ENCODE results near the gene SPRN. TPM values are rescaled to one million over a fixed set of nuclear protein-coding genes. Genes with fewer than 3 reads are reported as not detected.
"Not testable (repeated sequence)": the region's sequence is repeated elsewhere in the genome, so short reads cannot be mapped to it uniquely, and the experiment has no call there.

SPRN gene
- total RNA-seq, 1 donor from 2014 or later: 2.0 TPM

DNA sequence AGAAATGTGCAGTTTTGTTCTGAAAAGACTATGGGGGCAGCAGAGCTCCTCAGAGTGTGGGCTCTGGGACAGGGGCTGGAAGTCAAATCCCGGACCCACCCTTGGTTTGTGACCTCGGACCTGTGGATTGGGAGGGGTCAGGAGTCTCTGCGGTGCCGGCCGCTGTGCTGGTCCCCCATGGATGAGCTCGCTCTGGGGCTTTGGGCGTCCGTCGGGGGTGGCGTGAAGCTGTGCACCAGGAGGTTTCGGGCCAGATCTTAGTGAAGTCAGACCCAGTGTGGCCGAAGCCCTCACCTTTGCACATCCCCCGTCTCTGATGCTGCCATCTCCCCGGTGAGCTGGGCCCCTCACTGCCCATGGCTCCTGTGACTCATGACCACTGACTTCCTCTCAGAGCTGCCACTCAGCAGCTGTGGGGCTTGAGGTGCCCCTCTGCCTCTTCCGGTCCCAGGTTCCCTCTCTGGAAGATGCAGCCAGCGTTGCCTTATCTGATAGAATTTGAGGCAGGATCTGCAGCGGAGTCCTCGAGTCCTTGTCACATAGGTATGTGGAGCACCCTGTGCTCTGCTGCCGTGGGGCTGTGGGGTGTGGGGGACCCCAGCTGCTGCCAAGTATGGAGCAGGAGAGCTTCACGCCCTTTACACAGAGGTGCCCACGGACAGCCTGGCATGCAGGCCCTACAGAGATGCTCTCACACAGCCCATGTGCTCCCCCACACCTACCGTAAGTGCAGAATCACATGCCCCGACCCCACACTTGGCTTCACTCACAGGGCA lies 18.0 kb upstream of the SPRN start:
- TF ChIP-seq, protein P1, sequence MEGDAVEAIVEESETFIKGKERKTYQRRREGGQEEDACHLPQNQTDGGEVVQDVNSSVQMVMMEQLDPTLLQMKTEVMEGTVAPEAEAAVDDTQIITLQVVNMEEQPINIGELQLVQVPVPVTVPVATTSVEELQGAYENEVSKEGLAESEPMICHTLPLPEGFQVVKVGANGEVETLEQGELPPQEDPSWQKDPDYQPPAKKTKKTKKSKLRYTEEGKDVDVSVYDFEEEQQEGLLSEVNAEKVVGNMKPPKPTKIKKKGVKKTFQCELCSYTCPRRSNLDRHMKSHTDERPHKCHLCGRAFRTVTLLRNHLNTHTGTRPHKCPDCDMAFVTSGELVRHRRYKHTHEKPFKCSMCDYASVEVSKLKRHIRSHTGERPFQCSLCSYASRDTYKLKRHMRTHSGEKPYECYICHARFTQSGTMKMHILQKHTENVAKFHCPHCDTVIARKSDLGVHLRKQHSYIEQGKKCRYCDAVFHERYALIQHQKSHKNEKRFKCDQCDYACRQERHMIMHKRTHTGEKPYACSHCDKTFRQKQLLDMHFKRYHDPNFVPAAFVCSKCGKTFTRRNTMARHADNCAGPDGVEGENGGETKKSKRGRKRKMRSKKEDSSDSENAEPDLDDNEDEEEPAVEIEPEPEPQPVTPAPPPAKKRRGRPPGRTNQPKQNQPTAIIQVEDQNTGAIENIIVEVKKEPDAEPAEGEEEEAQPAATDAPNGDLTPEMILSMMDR (IDR thresholded peaks at IDR 0.05; ENCODE audit: partially characterized antibody, unreplicated experiment): no peak
- Mint-ChIP-seq H3K4me3 (ENCODE audit: unreplicated experiment) (no peak overlapping the region), H3K36me3 (ENCODE audit: unreplicated experiment) (peaks cover 9% of the 10 kb centered on the region), H3K9me3 (ENCODE audit: unreplicated experiment) (peaks cover 19% of the 10 kb centered on the region), H3K27ac (ENCODE audit: unreplicated experiment) (no peak overlapping the region), H3K4me1 (ENCODE audit: low read depth, unreplicated experiment) (no peaks in the 10 kb centered on the region), H3K27me3 (ENCODE audit: unreplicated experiment) (peaks cover 8% of the 10 kb centered on the region)
- DNase-seq: no peak

DNA sequence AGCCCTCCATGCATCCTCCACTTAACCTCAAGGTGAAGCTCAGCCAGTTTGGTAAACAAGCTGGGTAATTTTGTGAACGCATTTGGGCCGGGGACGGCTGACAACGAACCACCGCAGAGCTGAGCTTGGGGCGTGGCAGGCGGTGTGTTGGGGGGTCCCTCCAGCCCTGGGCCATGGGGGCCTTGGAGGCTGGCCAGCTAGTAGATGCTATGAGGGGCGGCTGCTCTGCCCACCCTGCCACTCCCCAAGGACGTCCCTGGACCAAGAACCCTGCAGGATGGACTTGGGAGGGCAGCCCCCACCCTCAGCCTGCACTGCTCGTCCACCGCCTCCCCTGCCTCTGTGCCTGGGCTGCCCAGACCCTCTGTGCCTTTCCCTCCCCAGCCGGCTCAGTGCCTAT lies 17.4 kb upstream of the SPRN start:
- H3K27me3 Mint-ChIP-seq (ENCODE audit: unreplicated experiment): peaks cover 8% of the 10 kb centered on the region
- H3K9me3 Mint-ChIP-seq (ENCODE audit: unreplicated experiment): peaks cover 15% of the 10 kb centered on the region
- H3K4me1 Mint-ChIP-seq (ENCODE audit: low read depth, unreplicated experiment): no peaks in the 10 kb centered on the region
- H3K36me3 Mint-ChIP-seq (ENCODE audit: unreplicated experiment): peaks cover 4% of the 10 kb centered on the region
- H3K4me3 Mint-ChIP-seq (ENCODE audit: unreplicated experiment): no peak overlapping the region
- TF ChIP-seq, protein P1 (IDR thresholded peaks at IDR 0.05; ENCODE audit: partially characterized antibody, unreplicated experiment): no peak
- H3K27ac Mint-ChIP-seq (ENCODE audit: unreplicated experiment): no peak overlapping the region
- no peak for DNase-seq

DNA sequence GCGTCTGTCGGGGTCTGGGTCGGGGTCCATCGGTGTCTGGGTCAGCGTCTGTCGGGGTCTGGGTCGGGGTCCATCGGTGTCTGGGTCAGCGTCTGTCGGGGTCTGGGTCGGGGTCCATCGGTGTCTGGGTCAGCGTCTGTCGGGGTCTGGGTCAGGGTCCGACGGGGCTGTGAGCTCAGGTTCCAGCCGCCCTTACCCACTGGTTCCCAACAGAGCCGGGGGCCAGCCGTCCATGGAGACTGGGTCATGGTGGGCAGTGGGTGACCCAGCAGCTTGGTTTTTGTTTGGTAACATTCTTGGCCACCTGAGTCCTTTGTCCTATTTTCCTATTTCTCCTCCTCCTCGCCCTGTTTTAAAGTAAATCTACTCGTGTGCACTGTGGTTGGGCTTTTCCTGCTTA lies 16.9 kb upstream of the SPRN start:
- peaks cover 13% of the 10 kb centered on the region for H3K9me3 Mint-ChIP-seq (ENCODE audit: unreplicated experiment)
- H3K27ac Mint-ChIP-seq (ENCODE audit: unreplicated experiment); H3K4me1 Mint-ChIP-seq (ENCODE audit: low read depth, unreplicated experiment); H3K4me3 Mint-ChIP-seq (ENCODE audit: unreplicated experiment); H3K27me3 Mint-ChIP-seq (ENCODE audit: unreplicated experiment); H3K36me3 Mint-ChIP-seq (ENCODE audit: unreplicated experiment): not testable (repeated sequence)
- peak; percentile 9 for DNase-seq

DNA sequence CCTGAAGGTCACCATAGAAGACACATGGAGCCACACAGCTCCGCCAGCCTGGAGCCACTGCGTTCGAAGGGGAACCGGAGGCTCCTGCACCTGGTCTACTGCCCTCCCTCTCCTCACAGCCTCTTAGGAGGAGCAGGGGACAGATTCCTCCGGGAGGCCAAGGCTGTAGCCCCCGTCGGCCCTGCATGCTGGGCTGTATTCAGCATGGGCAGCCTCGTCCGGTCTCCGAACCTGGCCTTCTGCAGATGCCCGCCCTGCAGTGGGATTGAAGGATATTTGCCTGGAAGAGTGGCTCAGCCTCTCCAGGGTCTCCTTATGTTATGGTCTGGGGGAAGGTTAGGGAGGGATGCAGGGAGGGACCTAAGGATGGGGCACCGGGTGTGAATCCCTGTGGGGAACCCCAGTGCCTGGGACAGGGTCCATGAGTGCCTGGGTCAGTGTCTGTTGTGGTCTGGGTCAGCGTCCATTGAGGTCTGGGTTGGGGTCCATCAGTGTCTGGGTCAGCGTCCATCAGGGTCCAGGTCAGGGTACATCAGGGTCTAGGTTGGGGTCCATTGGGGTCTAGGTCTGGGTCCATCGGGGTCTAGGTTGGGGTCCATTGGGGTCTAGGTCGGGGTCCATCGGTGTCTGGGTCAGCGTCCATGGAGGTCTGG lies 16.3 kb upstream of the SPRN start:
- H3K36me3 Mint-ChIP-seq (ENCODE audit: unreplicated experiment): no peaks in the 10 kb centered on the region
- TF ChIP-seq, protein P1 (IDR thresholded peaks at IDR 0.05; ENCODE audit: partially characterized antibody, unreplicated experiment): no peak
- H3K27ac Mint-ChIP-seq (ENCODE audit: unreplicated experiment): no peak overlapping the region
- no peaks in the 10 kb centered on the region for H3K4me1 Mint-ChIP-seq (ENCODE audit: low read depth, unreplicated experiment)
- no peak for DNase-seq
- peaks cover 13% of the 10 kb centered on the region for H3K9me3 Mint-ChIP-seq (ENCODE audit: unreplicated experiment)
- no peak overlapping the region for H3K4me3 Mint-ChIP-seq (ENCODE audit: unreplicated experiment)
- peaks cover 6% of the 10 kb centered on the region for H3K27me3 Mint-ChIP-seq (ENCODE audit: unreplicated experiment)

DNA sequence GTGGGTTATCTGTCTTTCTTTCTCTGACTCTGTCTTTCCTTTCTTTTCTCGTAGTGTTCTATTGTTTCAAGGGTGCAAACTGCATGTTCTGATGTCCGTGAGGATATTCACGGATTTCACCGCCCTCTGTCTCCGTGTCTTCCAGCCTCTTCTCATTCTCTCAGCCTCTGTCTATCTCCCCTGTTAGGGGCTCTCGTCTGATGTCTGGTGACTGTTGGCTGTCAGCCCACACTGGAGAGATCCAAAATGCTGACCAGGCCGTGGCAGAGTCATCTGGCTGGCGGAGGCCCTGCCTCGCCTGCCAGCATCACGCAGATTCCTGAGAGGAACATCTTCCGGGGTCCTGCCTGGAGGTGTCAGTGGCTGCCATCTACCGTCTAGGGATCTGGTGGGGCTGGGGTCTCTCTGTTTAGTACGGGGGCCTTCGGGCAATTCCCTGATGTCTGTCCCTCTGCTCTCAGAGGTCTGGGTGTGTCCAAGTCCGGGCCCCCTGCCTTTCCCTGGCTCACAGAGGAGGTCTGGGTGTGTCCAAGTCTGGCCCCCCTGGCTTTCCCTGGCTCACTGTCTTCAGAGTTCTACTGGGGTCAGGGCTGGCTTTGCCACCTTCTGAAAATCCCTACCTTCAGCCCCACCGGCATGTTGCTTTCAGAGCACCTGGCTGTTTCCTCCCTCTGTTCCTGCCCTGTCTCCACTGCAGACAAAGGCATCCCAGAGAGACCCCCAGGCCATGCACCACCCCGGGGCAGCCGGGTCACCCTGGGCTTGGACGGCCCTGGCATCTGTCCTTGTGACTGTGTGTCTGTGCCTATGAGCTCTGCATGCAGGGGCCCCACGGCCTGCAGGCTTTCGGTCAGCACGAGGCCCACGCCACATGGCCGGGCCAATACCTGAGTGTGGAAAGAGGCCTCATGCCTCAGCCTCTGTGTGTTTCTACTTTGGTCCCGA lies 15.4 kb upstream of the SPRN start:
- TF ChIP-seq, protein P1 (IDR thresholded peaks at IDR 0.05; ENCODE audit: partially characterized antibody, unreplicated experiment): no peak
- no peaks in the 10 kb centered on the region for H3K36me3 Mint-ChIP-seq (ENCODE audit: unreplicated experiment)

More for the DNA sequence above, 15.4 kb upstream of the SPRN start:
- peaks cover 9% of the 10 kb centered on the region for H3K9me3 Mint-ChIP-seq (ENCODE audit: unreplicated experiment)
- DNase-seq: no peak
- no peak overlapping the region for H3K27ac Mint-ChIP-seq (ENCODE audit: unreplicated experiment)
- H3K27me3 Mint-ChIP-seq (ENCODE audit: unreplicated experiment): peaks cover 2% of the 10 kb centered on the region
- H3K4me1 Mint-ChIP-seq (ENCODE audit: low read depth, unreplicated experiment): no peaks in the 10 kb centered on the region
- no peak overlapping the region for H3K4me3 Mint-ChIP-seq (ENCODE audit: unreplicated experiment)
